Esophagus squamous epithelium (tissue), 4 donors: ENCODE data around the gene MYCBP2.

Experiments
- CTCF ChIP-seq, 6 experiments: fragments of 450-650 bp in 4 of 6; fragments of 200-600 bp in 2 of 6; sonication (generic) in 2 of 6; IDR thresholded peaks; one replicate each; pipeline ENCODE4 v1.5.1; 2016 to 2019; ENCODE audit warnings: antibody characterized with exemption in 6 of 6, mild to moderate bottlenecking in 4 of 6, moderate library complexity in 4 of 6
- POLR2A ChIP-seq, 4 donors: fragments of 450-650 bp; IDR thresholded peaks; one replicate each; pipeline ENCODE4 v1.6.1; 2017; ENCODE audit warnings: antibody characterized with exemption in 4 of 4, mild to moderate bottlenecking in 4 of 4, moderate library complexity in 3 of 4

- TF ChIP-seq CTCF (IDR thresholded peaks at IDR 0.05) (no peak), POLR2A (IDR thresholded peaks at IDR 0.05) (no peak)
These were observed 307.1 kb downstream of the MYCBP2 start for GRCh38 chr13:77019756-77020155.
